ENCODE results near the gene PRR15.

GRCh38 chr7:29523728-29524127 is 39.9 kb upstream of the PRR15 start:
- TF ChIP-seq CTCF (IDR thresholded peaks at IDR 0.05) (no peak), POLR2A (IDR thresholded peaks at IDR 0.05) (no peak), POLR2AphosphoS5 (IDR thresholded peaks at IDR 0.05) (no peak)

Data from breast epithelium (tissue), 3 donors.